ENCODE measurements around the gene MAP2K2. TPM values are rescaled to one million over a fixed set of nuclear protein-coding genes. Genes with fewer than 3 reads are reported as not detected.

MAP2K2 gene
- total and polyA plus RNA-seq, 9 of the 15 experiments (the other 6 are each of a cell fraction or from before 2014, with no cell fraction given), result 1.0 to 151 (median 58.3) TPM

DNA sequence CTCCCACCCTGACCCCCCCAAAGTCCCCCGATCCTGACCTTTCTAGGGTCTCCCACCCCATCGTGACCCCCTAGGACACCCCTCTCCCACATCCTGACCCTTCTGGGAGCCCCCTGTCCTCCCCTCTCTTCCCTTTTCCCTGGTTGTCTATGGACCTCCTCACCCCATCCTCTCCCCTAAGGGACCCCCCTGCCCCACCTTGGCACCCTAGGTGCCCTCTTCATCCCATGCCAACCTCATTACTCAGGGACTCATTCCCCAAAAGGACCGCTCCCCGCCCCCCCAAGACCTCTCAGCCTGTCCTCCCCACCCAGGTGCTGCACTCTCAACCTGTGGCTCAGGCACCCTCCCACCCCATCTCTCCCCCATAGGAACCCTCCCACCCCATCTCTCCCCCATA is 2.1 kb downstream of the MAP2K2 start:
- CTCF ChIA-PET (ENCODE audit: low intra/inter-chr PET ratio), result no interaction called here
- intact Hi-C loops (cut with micrococcal nuclease), result loop anchor here (5.0 kb wide), 1 partner anchor 55 kb away; the partner anchor contains the start of gene ZBTB7A

DNA sequence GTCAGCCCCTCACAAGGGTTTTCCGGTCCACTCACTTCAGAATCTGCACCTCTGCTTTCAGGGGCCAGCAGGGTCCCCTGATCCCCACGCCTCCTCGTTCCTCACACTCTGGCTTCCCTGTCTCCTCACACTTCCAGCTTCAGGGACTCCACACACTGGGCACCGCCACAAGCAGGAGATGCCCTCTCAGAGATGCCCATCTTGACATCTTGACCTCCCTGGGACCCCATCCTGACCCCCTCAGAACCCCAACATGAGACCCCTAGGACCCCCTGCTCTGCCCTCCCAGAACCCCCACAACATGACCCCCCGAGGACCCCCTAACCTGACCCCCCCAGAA is 2.7 kb downstream of the MAP2K2 start:
- ATAC-seq, result no peak
- Histone ChIP-seq H3K9ac (ENCODE audit: insufficient read depth in 1 of 2, low read depth in 2 of 2, low read length in 2 of 2) (peak overlapping the region in 1 of 2 experiments; percentile 79; a peak in 2 of 4 replicates), H3K4me2 (ENCODE audit: insufficient read depth, low read length) (no peak overlapping the region), H3K9me1 (ENCODE audit: control insufficient read depth, insufficient read depth, low read length) (peaks cover 4% of the 10 kb centered on the region), H3K4me3 (no peak overlapping the region), H3K4me1 (replicated peaks in 1 of 2; ENCODE audit: control insufficient read depth in 2 of 2, insufficient read depth in 2 of 2, low read length in 2 of 2) (peaks cover 13 to 25% of the 10 kb centered on the region in 2 experiments), H4K20me1 (replicated peaks; ENCODE audit: control insufficient read depth, insufficient read depth, low read length) (peaks cover 8% of the 10 kb centered on the region; the same call in 1 of the 2 replicates), H2AFZ (ENCODE audit: low read depth, low read length) (no peak overlapping the region), H3K36me3 (ENCODE audit: control insufficient read depth, insufficient read depth, low read length) (peaks cover 44% of the 10 kb centered on the region; the same call in 2 of the 3 replicates), H3K27ac (ENCODE audit: extremely low read depth, low read depth, low read length) (no peak overlapping the region), H3K9me3 (replicated peaks; ENCODE audit: control insufficient read depth, insufficient read depth, low read depth, low read length) (no peaks in the 10 kb centered on the region), H3K79me2 (ENCODE audit: control insufficient read depth, insufficient read depth, low read length) (peaks cover 34% of the 10 kb centered on the region), H3K27me3 (ENCODE audit: control insufficient read depth in 2 of 2, insufficient read depth in 2 of 2, low read length in 2 of 2) (no peaks in the 10 kb centered on the region)
- ChIA-PET CTCF (ENCODE audit: low intra/inter-chr PET ratio) (no interaction called here), POLR2A (interaction anchor here (0.6 to 1.1 kb wide), 2 partner anchors 20 to 1549 kb away, joined by 3 read pairs; no protein-coding TSS in a partner anchor)
- no peak for FAIRE-seq
- intact Hi-C loops (cut with micrococcal nuclease) (loop anchor here (5.0 kb wide), 1 partner anchor 54 kb away; the partner anchor contains the start of gene ZBTB7A), in situ Hi-C loops (cut with MboI) (no loop called here)
- WGBS (ENCODE audit: insufficient coverage, low coverage, missing lambda C conversion rate), result 95% methylated on average over 5 of the region's 5 CpGs
- no peak for DNase-seq (ENCODE audit: extremely low read depth in 1 of 4, low spot score in 3 of 4)
- no TSS peak for BruUV-seq (replicated peaks)
- 0 out of 2 replicates have a peak, but pooled peaks have one; percentile 42 for TF ChIP-seq ZBTB7A (IDR thresholded peaks at IDR 0.05; ENCODE audit: borderline replicate concordance, control insufficient read depth, low read depth, low read length)
- TF ChIP-seq, protein P1, sequence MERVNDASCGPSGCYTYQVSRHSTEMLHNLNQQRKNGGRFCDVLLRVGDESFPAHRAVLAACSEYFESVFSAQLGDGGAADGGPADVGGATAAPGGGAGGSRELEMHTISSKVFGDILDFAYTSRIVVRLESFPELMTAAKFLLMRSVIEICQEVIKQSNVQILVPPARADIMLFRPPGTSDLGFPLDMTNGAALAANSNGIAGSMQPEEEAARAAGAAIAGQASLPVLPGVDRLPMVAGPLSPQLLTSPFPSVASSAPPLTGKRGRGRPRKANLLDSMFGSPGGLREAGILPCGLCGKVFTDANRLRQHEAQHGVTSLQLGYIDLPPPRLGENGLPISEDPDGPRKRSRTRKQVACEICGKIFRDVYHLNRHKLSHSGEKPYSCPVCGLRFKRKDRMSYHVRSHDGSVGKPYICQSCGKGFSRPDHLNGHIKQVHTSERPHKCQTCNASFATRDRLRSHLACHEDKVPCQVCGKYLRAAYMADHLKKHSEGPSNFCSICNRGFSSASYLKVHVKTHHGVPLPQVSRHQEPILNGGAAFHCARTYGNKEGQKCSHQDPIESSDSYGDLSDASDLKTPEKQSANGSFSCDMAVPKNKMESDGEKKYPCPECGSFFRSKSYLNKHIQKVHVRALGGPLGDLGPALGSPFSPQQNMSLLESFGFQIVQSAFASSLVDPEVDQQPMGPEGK (CRISPR knock-in tag; IDR thresholded peaks at IDR 0.05; ENCODE audit: borderline replicate concordance), result no peak

More for the DNA sequence above, 2.1 kb downstream of the MAP2K2 start:
- no TSS peak for BruUV-seq (replicated peaks)
- Histone ChIP-seq H3K4me2 (ENCODE audit: insufficient read depth, low read length) (no peak overlapping the region), H3K79me2 (ENCODE audit: control insufficient read depth, insufficient read depth, low read length) (peaks cover 34% of the 10 kb centered on the region), H4K20me1 (replicated peaks; ENCODE audit: control insufficient read depth, insufficient read depth, low read length) (peaks cover 8% of the 10 kb centered on the region; the same call in 1 of the 2 replicates), H3K27ac (ENCODE audit: extremely low read depth, low read depth, low read length) (no peak overlapping the region), H3K9me3 (replicated peaks; ENCODE audit: control insufficient read depth, insufficient read depth, low read depth, low read length) (no peaks in the 10 kb centered on the region), H3K4me1 (replicated peaks in 1 of 2; ENCODE audit: control insufficient read depth in 2 of 2, insufficient read depth in 2 of 2, low read length in 2 of 2) (peaks cover 13 to 25% of the 10 kb centered on the region in 2 experiments), H3K9ac (ENCODE audit: insufficient read depth in 1 of 2, low read depth in 2 of 2, low read length in 2 of 2) (no peak overlapping the region), H2AFZ (ENCODE audit: low read depth, low read length) (no peak overlapping the region), H3K27me3 (ENCODE audit: control insufficient read depth in 2 of 2, insufficient read depth in 2 of 2, low read length in 2 of 2) (no peaks in the 10 kb centered on the region), H3K9me1 (ENCODE audit: control insufficient read depth, insufficient read depth, low read length) (peaks cover 4% of the 10 kb centered on the region), H3K36me3 (ENCODE audit: control insufficient read depth, insufficient read depth, low read length) (peaks cover 39% of the 10 kb centered on the region; the same call in 2 of the 3 replicates), H3K4me3 (no peak overlapping the region)
- TF ChIP-seq CREB1 (IDR thresholded peaks at IDR 0.05) (no peak), CREB1 (CRISPR knock-in tag; IDR thresholded peaks at IDR 0.05) (no peak), PML (IDR thresholded peaks at IDR 0.05; ENCODE audit: low read length) (no peak)
- POLR2A ChIA-PET, result no interaction called here
- in situ Hi-C loops (cut with MboI), result no loop called here
- DNase-seq (ENCODE audit: extremely low read depth in 1 of 4, low spot score in 3 of 4) (peak in 1 of 4 experiments; percentile 16), ATAC-seq (no peak), FAIRE-seq (no peak)
- 92% methylated on average over 2 of the region's 4 CpGs for WGBS (ENCODE audit: insufficient coverage, low coverage, missing lambda C conversion rate)
